SU-DHL-6 (cell line): ENCODE data around the gene SP140L.

ENCODE experiments used
- EZH2phosphoT487 ChIP-seq: fragments of 200-600 bp; sonication (generic), shearing (Covaris generic); conservative IDR thresholded peaks from 2 replicates; pipeline ENCODE4 v1.6.1; 2018; ENCODE audit warnings: mild to moderate bottlenecking, antibody characterized with exemption, low read length, moderate library complexity, mixed read lengths
- TF ChIP-seq, protein P1 (sequence below): fragments of 200-600 bp; sonication (generic); IDR thresholded peaks from one replicate; pipeline ENCODE4 v1.5.1; 2017; ENCODE audit warnings: antibody characterized with exemption, mild to moderate bottlenecking, low read length, moderate library complexity; ENCODE audit not compliant: insufficient read depth, poor library complexity, severe bottlenecking

DNA sequence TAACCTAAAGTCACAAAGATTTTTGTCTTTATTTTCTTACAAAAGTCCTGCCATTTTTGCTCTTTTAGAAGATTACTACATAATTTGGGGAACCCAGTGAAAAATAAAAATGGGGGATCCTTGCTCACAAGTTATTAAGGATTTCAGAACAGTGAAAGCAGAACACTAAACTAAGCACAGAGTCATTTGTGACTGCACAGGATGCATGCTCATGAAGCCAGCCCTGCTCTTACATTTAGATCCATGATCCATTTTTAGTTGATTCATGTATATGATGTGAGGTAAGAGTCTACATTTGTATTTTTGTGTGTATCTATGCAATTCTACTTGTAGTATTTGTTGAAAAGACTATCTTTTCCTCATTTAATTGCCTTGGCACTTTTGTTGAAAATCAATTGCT is 21.8 kb downstream of the SP140L start:
- TF ChIP-seq, protein P1, sequence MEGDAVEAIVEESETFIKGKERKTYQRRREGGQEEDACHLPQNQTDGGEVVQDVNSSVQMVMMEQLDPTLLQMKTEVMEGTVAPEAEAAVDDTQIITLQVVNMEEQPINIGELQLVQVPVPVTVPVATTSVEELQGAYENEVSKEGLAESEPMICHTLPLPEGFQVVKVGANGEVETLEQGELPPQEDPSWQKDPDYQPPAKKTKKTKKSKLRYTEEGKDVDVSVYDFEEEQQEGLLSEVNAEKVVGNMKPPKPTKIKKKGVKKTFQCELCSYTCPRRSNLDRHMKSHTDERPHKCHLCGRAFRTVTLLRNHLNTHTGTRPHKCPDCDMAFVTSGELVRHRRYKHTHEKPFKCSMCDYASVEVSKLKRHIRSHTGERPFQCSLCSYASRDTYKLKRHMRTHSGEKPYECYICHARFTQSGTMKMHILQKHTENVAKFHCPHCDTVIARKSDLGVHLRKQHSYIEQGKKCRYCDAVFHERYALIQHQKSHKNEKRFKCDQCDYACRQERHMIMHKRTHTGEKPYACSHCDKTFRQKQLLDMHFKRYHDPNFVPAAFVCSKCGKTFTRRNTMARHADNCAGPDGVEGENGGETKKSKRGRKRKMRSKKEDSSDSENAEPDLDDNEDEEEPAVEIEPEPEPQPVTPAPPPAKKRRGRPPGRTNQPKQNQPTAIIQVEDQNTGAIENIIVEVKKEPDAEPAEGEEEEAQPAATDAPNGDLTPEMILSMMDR = no peak
- TF ChIP-seq EZH2phosphoT487 = no peak
